GM13977 (cell line): ENCODE data around the gene OPTN.

Experiments used
- DNase-seq: peaks from one replicate; pipeline ENCODE4 v3.0.0; 2012; ENCODE audit warnings: low spot score
- in situ Hi-C: fragments of 300-500 bp; cut with MboI; formaldehyde crosslinking; loops from one replicate; pipeline ENCODE4 v1.12.0; 2022; ENCODE audit warnings: low sequenced_read_pairs, low pct_unique_long_range_greater_than_20kb, mixed read lengths, inconsistent platforms; ENCODE audit not compliant: unreplicated experiment
- TF ChIP-seq, protein P1 (sequence below): IDR thresholded peaks from 2 replicates; pipeline ENCODE4 v1.5.1; 2012; ENCODE audit warnings: mild to moderate bottlenecking, control low read depth; ENCODE audit not compliant: insufficient read depth; ENCODE audit errors: extremely low read depth, missing control alignments

The OPTN gene

DNA sequence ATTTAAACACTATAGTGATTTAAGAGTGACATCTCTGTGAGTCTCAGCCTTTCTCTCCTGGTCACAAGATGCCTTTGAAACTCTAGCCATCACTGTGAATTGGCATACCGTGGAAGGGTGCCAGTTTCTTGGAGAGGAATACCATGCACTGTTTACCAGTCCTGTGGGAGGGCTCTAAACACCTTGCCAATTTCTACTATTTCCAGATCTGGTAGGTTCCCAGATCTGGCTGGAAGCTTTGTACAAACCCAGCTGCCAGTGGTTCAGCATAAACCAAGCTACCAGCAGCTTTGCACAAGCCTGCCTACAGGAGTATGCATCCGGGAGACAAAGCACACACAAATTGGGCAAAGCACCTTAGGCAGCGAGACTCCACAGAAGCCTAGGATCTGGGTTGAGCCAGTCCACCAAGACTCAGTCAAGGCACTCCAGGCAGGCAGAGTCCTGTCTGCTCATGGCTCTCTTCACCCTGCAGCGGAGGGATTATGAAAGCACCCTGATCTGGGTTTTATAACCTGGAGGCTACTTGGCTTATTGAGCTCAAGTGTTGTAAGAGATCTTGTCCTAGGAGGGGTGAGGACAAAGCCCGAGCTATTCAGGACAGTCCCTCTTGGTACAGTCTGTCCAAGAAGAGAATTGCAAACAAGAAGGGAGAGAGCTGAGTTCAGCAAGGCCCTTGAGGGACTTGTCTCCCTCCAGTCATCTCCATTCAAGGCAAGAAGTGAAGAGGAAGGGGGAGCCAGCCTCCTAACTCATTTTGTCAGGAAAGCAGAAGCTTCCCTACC is 85.0 kb downstream of the OPTN start:
- TF ChIP-seq, protein P1, sequence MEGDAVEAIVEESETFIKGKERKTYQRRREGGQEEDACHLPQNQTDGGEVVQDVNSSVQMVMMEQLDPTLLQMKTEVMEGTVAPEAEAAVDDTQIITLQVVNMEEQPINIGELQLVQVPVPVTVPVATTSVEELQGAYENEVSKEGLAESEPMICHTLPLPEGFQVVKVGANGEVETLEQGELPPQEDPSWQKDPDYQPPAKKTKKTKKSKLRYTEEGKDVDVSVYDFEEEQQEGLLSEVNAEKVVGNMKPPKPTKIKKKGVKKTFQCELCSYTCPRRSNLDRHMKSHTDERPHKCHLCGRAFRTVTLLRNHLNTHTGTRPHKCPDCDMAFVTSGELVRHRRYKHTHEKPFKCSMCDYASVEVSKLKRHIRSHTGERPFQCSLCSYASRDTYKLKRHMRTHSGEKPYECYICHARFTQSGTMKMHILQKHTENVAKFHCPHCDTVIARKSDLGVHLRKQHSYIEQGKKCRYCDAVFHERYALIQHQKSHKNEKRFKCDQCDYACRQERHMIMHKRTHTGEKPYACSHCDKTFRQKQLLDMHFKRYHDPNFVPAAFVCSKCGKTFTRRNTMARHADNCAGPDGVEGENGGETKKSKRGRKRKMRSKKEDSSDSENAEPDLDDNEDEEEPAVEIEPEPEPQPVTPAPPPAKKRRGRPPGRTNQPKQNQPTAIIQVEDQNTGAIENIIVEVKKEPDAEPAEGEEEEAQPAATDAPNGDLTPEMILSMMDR, result no peak
- in situ Hi-C loops, result no loop called here
- DNase-seq, result no peak

DNA sequence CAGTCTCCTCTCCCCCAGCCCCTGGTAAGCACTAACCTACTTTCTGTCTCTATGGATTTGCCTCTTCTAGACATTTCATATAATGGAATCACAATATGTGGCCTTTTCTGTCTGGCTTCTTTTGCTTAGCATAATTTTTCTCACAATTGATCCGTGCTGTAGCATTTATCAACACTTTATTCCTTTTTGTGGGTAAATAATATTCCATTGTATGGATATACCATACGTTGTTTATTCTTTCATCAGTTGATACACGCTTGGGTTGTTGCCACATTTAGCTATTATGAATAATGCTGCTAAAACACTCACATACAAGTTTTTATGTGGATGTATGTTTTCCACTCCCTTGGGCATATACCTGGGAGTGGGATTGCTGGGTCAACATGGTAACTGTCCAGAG is 87.2 kb downstream of the OPTN start:
- no peak for DNase-seq
- TF ChIP-seq, protein P1, result no peak
- in situ Hi-C loops, result no loop called here
